Kidney epithelial cell (primary cell): ENCODE results near the gene ANKRD13C. TPM values are rescaled to one million over a fixed set of nuclear protein-coding genes. Genes with fewer than 3 reads are reported as not detected.

Experiments used
- DNase-seq: peaks from one replicate; pipeline ENCODE4 v3.0.0-alpha.2; 2010; ENCODE audit warnings: low read depth
- H3K27me3 ChIP-seq: 2 replicates; pipeline ENCODE4 v1.6.0; 2011; ENCODE audit warnings: low read length; ENCODE audit not compliant: control insufficient read depth, insufficient read depth
- H3K36me3 ChIP-seq: 2 replicates; pipeline ENCODE4 v1.5.1; 2011; ENCODE audit warnings: low read length; ENCODE audit not compliant: control insufficient read depth, insufficient read depth
- H3K4me3 ChIP-seq: 2 replicates; pipeline ENCODE4 v1.5.1; 2011; ENCODE audit warnings: low read depth, mild to moderate bottlenecking, control low read depth, low read length
- CTCF ChIP-seq: IDR thresholded peaks from 2 replicates; pipeline ENCODE4 v1.5.1; 2011; ENCODE audit warnings: mild to moderate bottlenecking, moderate library complexity, low read length, control low read depth, inconsistent platforms; ENCODE audit not compliant: insufficient read depth, poor library complexity, severe bottlenecking
- total RNA-seq: library from RNA; depleted of rRNA; stranded (reverse); fragments of >200 nt; gene quantifications from 2 replicates; pipeline ENCODE4 v1.2.3, GENCODE V29; 2015

Gene ANKRD13C
- total RNA-seq, 1 donor from 2014 or later: 15.0 TPM

- H3K4me3 ChIP-seq: no peak overlapping the region
- H3K36me3 ChIP-seq: no peaks in the 10 kb centered on the region
- DNase-seq: no peak
- H3K27me3 ChIP-seq: no peaks in the 10 kb centered on the region
- no peak for TF ChIP-seq CTCF
Measured at GRCh38 chr1:70278710-70279109, 75.8 kb downstream of the ANKRD13C start.

- Histone ChIP-seq H3K27me3 (no peaks in the 10 kb centered on the region), H3K36me3 (no peaks in the 10 kb centered on the region), H3K4me3 (no peak overlapping the region)
- no peak for DNase-seq
- TF ChIP-seq CTCF: no peak
Measured at GRCh38 chr1:70277875-70278274, 76.6 kb downstream of the ANKRD13C start.

GRCh38 chr1:70265946-70266345 lies 88.6 kb downstream of the ANKRD13C start:
- no peak for DNase-seq
- H3K27me3 ChIP-seq: no peaks in the 10 kb centered on the region
- TF ChIP-seq CTCF: no peak

GRCh38 chr1:70264839-70265238 lies 89.7 kb downstream of the ANKRD13C start:
- DNase-seq: no peak

More at GRCh38 chr1:70265946-70266345, 88.6 kb downstream of the ANKRD13C start:
- H3K4me3 ChIP-seq: no peak overlapping the region
- no peaks in the 10 kb centered on the region for H3K36me3 ChIP-seq

GRCh38 chr1:70256664-70257063 lies 97.9 kb downstream of the ANKRD13C start:
- no peak for TF ChIP-seq CTCF
- Histone ChIP-seq H3K4me3 (no peak overlapping the region), H3K27me3 (no peaks in the 10 kb centered on the region), H3K36me3 (no peaks in the 10 kb centered on the region)
- DNase-seq: no peak

More at GRCh38 chr1:70264839-70265238, 89.7 kb downstream of the ANKRD13C start:
- TF ChIP-seq CTCF: no peak
- Histone ChIP-seq H3K4me3 (no peak overlapping the region), H3K27me3 (no peaks in the 10 kb centered on the region), H3K36me3 (no peaks in the 10 kb centered on the region)

GRCh38 chr1:70248729-70249128 lies 105.8 kb downstream of the ANKRD13C start:
- no peak for TF ChIP-seq CTCF
- peaks cover 1% of the 10 kb centered on the region for H3K36me3 ChIP-seq
- H3K27me3 ChIP-seq: no peaks in the 10 kb centered on the region
- DNase-seq: no peak
- H3K4me3 ChIP-seq: no peak overlapping the region
